HG03103 (cell line): ENCODE data around the gene ATP6V0E1.
A peak's percentile ranks its signal among the peaks of the same experiment; 100 is the strongest.

Source experiments
- ATAC-seq: cut with Tn5 transposase; IDR thresholded peaks from one replicate; pipeline ENCODE4 v1.9.1; 2021; ENCODE audit warnings: low read depth; ENCODE audit not compliant: unreplicated experiment

Gene ATP6V0E1

GRCh38 chr5:172983542-172984243 lies at the start of gene ATP6V0E1:
Gene ATP6V0E1, plus strand, starts transcription at chr5:172983771. Its CDS starts 90 bp downstream, at chr5:172983861.
- peak; percentile 81 for ATAC-seq

GRCh38 chr5:172935096-172935495 lies 48.5 kb upstream of the ATP6V0E1 start:
- ATAC-seq = no peak

GRCh38 chr5:172936401-172936800 lies 47.2 kb upstream of the ATP6V0E1 start:
- ATAC-seq = no peak

GRCh38 chr5:172939071-172939470 lies 44.5 kb upstream of the ATP6V0E1 start:
- no peak for ATAC-seq

- ATAC-seq = no peak
Observed at GRCh38 chr5:172939611-172940267, 43.8 kb upstream of the ATP6V0E1 start.

GRCh38 chr5:172940268-172941066 lies 43.1 kb upstream of the ATP6V0E1 start:
- ATAC-seq = no peak

GRCh38 chr5:172941067-172941516 lies 42.5 kb upstream of the ATP6V0E1 start:
- no peak for ATAC-seq

- no peak for ATAC-seq
Observed at GRCh38 chr5:172942556-172942955, 41.0 kb upstream of the ATP6V0E1 start.

GRCh38 chr5:172943283-172943841 lies 40.2 kb upstream of the ATP6V0E1 start:
- no peak for ATAC-seq

- ATAC-seq = no peak
Observed at GRCh38 chr5:172943906-172944305, 39.7 kb upstream of the ATP6V0E1 start.

- no peak for ATAC-seq
Observed at GRCh38 chr5:172944741-172945140, 38.8 kb upstream of the ATP6V0E1 start.

GRCh38 chr5:172945151-172945550 lies 38.4 kb upstream of the ATP6V0E1 start:
- ATAC-seq = no peak

- ATAC-seq = no peak
Observed at GRCh38 chr5:172946146-172946545, 37.4 kb upstream of the ATP6V0E1 start.

- ATAC-seq = no peak
Observed at GRCh38 chr5:172949426-172949825, 34.1 kb upstream of the ATP6V0E1 start.

- no peak for ATAC-seq
Observed at GRCh38 chr5:172950176-172950965, 33.2 kb upstream of the ATP6V0E1 start.

GRCh38 chr5:172951371-172952033 lies 32.1 kb upstream of the ATP6V0E1 start:
- ATAC-seq = no peak

- no peak for ATAC-seq
Observed at GRCh38 chr5:172952034-172952511, 31.5 kb upstream of the ATP6V0E1 start.

- no peak for ATAC-seq
Observed at GRCh38 chr5:172953776-172954675, 29.5 kb upstream of the ATP6V0E1 start.
